OCI-M1 (cell line): ENCODE measurements around the gene MMP24.
A peak's percentile ranks its signal among the peaks of the same experiment; 100 is the strongest.
"Not testable (repeated sequence)": the region's sequence is repeated elsewhere in the genome, so short reads cannot be mapped to it uniquely, and the experiment has no call there.

Source experiments
- DNase-seq: peaks from one replicate; lab custom pipeline; 2025; lab: John Stamatoyannopoulos, UW

The MMP24 gene

GRCh38 chr20:35257175-35257909 is 30.9 kb downstream of the MMP24 start:
- no peak for DNase-seq

- no peak for DNase-seq
Observed at GRCh38 chr20:35260426-35260825, 33.9 kb downstream of the MMP24 start.

- DNase-seq, result not testable (repeated sequence)
Observed at GRCh38 chr20:35262321-35262720, 35.8 kb downstream of the MMP24 start.

- not testable (repeated sequence) for DNase-seq
Observed at GRCh38 chr20:35262731-35263531, 36.4 kb downstream of the MMP24 start.

- DNase-seq, result no peak
Observed at GRCh38 chr20:35263532-35264341, 37.2 kb downstream of the MMP24 start.

- peak; percentile 47 for DNase-seq
Observed at GRCh38 chr20:35264755-35265154, 38.3 kb downstream of the MMP24 start.

GRCh38 chr20:35267092-35267491 is 40.6 kb downstream of the MMP24 start:
- DNase-seq, result no peak

GRCh38 chr20:35269055-35269781 is 42.7 kb downstream of the MMP24 start:
- DNase-seq, result peak; percentile 83

GRCh38 chr20:35270021-35270902 is 43.8 kb downstream of the MMP24 start:
- no peak for DNase-seq

- peak; percentile 33 for DNase-seq
Observed at GRCh38 chr20:35271073-35271882, 44.8 kb downstream of the MMP24 start.

- no peak for DNase-seq
Observed at GRCh38 chr20:35271904-35272303, 45.4 kb downstream of the MMP24 start.

- DNase-seq, result no peak
Observed at GRCh38 chr20:35273449-35274171, 47.1 kb downstream of the MMP24 start.

GRCh38 chr20:35274172-35275092 is 47.9 kb downstream of the MMP24 start:
- no peak for DNase-seq

- no peak for DNase-seq
Observed at GRCh38 chr20:35275741-35276251, 49.3 kb downstream of the MMP24 start.

- no peak for DNase-seq
Observed at GRCh38 chr20:35276408-35276807, 49.9 kb downstream of the MMP24 start.

- DNase-seq, result no peak
Observed at GRCh38 chr20:35277127-35277526, 50.6 kb downstream of the MMP24 start.

GRCh38 chr20:35277531-35278395 is 51.3 kb downstream of the MMP24 start, which contains the start of gene MMP24OS:
Gene MMP24OS, minus strand, starts transcription at chr20:35278122. Its CDS starts 193 bp downstream, at chr20:35277929.
- DNase-seq, result peak; percentile 95
